Upper lobe of left lung (tissue), 6 donors: ENCODE data around the gene LACC1. TPM values are rescaled to one million over a fixed set of nuclear protein-coding genes. Genes with fewer than 3 reads are reported as not detected.
A peak's percentile ranks its signal among the peaks of the same experiment; 100 is the strongest.

Source experiments
- ATAC-seq, 2 donors: fragments of 200-7000 bp; cut with Tn5 transposase; one replicate each; pipeline ENCODE4 v1.9.1; 2022; ENCODE audit warnings: mild to moderate bottlenecking in 2 of 2, moderate library complexity in 2 of 2; ENCODE audit not compliant: low FRiP score in 2 of 2
- DNase-seq, 2 donors: peaks; one replicate each; pipeline ENCODE4 v3.0.0-alpha.2; 2019 to 2020
- H3K27ac ChIP-seq, 4 donors: fragments of 200-600 bp; sonication (generic); one replicate each; pipeline ENCODE4 v1.5.1; 2016 to 2019
- H3K27me3 ChIP-seq, 4 donors: fragments of 200-600 bp; sonication (generic); one replicate each; pipeline ENCODE4 v1.5.1; 2017 to 2019
- H3K36me3 ChIP-seq, 4 donors: fragments of 200-600 bp; sonication (generic); one replicate each; pipeline ENCODE4 v1.5.1; 2016 to 2019
- H3K4me1 ChIP-seq, 4 donors: fragments of 200-600 bp; sonication (generic); one replicate each; pipeline ENCODE4 v1.5.1; 2018 to 2019
- H3K4me3 ChIP-seq, 4 donors: fragments of 200-600 bp; sonication (generic); one replicate each; pipeline ENCODE4 v1.5.1; 2017 to 2019; ENCODE audit warnings: mild to moderate bottlenecking in 2 of 4, moderate library complexity in 1 of 4
- H3K9me3 ChIP-seq, 4 donors: fragments of 200-600 bp; sonication (generic); one replicate each; pipeline ENCODE4 v1.5.1; 2018 to 2019
- EP300 ChIP-seq, 4 donors: sonication (generic); formaldehyde crosslinking; IDR thresholded peaks; one replicate each; pipeline ENCODE4 v1.5.1; 2017; ENCODE audit warnings: antibody characterized with exemption in 4 of 4, control low read depth in 2 of 4
- POLR2A ChIP-seq, 4 donors: fragments of 450-650 bp; IDR thresholded peaks; one replicate each; pipeline ENCODE4 v1.5.1; 2016 to 2017; ENCODE audit warnings: antibody characterized with exemption in 4 of 4, mild to moderate bottlenecking in 2 of 4
- POLR2AphosphoS5 ChIP-seq, 2 donors: sonication (generic); formaldehyde crosslinking; IDR thresholded peaks; one replicate each; pipeline ENCODE4 v1.5.1; 2017; ENCODE audit warnings: antibody characterized with exemption in 2 of 2
- WGBS, 2 donors: methylation state at CpG; one replicate each; pipeline ENCODE4 v1.1.5; 2017 to 2018; 5-methylcytosine and 5-hydroxymethylcytosine counted together
- total RNA-seq, 6 donors: library from RNA; depleted of rRNA in 4 of 6; stranded (reverse); fragments of >200 nt in 4 of 6; gene quantifications; one replicate each; pipeline versions ENCODE4 v1.1.0 to v1.2.1, GENCODE V29; 2016 to 2021
- TF ChIP-seq, protein P1 (sequence below), 6 experiments: fragments of 450-650 bp in 4 of 6; fragments of 200-600 bp in 2 of 6; sonication (generic) in 2 of 6; IDR thresholded peaks; one replicate each; pipeline ENCODE4 v1.5.1; 2016 to 2019; ENCODE audit warnings: antibody characterized with exemption in 6 of 6
- donor health status: DM: no; HTN: no; CAD: no; lungs with moderate emphysema.
- donor health status: DM: no; HTN: yes; CAD: no; lungs with severe emphysema.

The LACC1 gene
- total RNA-seq, 6 donors from 2014 or later, result 1.6 to 18.9 (median 13.8) TPM

DNA sequence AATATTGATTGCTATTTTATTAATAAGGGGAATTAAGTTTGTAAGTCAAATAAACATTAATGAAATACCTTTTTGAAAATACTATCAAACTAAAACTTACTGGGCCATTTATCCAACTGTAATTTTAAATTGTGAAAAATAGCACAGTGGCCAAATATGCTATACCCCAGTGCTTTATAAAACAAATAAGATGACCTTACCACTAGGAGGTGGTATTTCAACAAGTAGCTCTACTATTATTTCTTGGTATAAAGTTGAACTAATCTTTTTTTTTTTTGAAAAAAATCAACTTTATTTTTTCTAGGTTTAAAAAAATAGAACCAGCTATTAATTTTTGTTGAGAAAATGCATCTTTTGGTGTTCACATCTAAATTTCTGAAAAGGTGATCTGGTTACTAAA lies 14.7 kb downstream of the LACC1 start:
- Histone ChIP-seq H3K36me3 (peaks cover 0 to 3% (median 0%) of the 10 kb centered on the region in 4 donors), H3K4me3 (no peak overlapping the region), H3K9me3 (no peaks in the 10 kb centered on the region), H3K4me1 (no peaks in the 10 kb centered on the region), H3K27me3 (no peaks in the 10 kb centered on the region), H3K27ac (no peak overlapping the region)
- ATAC-seq, result no peak
- no peak for TF ChIP-seq EP300 (IDR thresholded peaks at IDR 0.05)
- TF ChIP-seq, protein P1, sequence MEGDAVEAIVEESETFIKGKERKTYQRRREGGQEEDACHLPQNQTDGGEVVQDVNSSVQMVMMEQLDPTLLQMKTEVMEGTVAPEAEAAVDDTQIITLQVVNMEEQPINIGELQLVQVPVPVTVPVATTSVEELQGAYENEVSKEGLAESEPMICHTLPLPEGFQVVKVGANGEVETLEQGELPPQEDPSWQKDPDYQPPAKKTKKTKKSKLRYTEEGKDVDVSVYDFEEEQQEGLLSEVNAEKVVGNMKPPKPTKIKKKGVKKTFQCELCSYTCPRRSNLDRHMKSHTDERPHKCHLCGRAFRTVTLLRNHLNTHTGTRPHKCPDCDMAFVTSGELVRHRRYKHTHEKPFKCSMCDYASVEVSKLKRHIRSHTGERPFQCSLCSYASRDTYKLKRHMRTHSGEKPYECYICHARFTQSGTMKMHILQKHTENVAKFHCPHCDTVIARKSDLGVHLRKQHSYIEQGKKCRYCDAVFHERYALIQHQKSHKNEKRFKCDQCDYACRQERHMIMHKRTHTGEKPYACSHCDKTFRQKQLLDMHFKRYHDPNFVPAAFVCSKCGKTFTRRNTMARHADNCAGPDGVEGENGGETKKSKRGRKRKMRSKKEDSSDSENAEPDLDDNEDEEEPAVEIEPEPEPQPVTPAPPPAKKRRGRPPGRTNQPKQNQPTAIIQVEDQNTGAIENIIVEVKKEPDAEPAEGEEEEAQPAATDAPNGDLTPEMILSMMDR (IDR thresholded peaks at IDR 0.05), result no peak
- no peak for TF ChIP-seq POLR2A (IDR thresholded peaks at IDR 0.05)
- TF ChIP-seq POLR2AphosphoS5 (IDR thresholded peaks at IDR 0.05), result no peak
- no peak for DNase-seq

DNA sequence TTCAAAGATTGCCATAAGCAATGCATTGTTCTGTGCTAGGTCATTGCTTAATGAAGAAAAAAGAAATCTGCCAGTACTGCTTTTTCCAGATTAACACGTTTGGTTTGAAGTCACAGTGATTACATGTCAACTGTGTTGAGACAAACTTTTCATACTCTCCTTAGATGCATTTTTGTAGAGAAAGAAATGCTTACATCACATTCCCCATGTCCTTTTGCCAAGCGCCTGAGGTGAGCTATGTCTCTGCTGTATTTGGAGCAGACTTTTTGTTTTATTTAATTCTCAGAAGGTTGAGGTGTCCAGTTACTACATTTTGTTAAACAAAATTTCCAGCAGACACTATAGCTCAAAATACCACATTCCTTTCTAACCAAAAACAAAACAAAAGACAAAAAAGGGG lies 16.2 kb downstream of the LACC1 start:
- Histone ChIP-seq H3K27me3 (no peaks in the 10 kb centered on the region), H3K36me3 (no peaks in the 10 kb centered on the region), H3K4me3 (no peak overlapping the region), H3K4me1 (no peaks in the 10 kb centered on the region), H3K27ac (no peak overlapping the region), H3K9me3 (no peaks in the 10 kb centered on the region)
- TF ChIP-seq EP300 (IDR thresholded peaks at IDR 0.05), result no peak
- TF ChIP-seq POLR2A (IDR thresholded peaks at IDR 0.05), result no peak
- TF ChIP-seq POLR2AphosphoS5 (IDR thresholded peaks at IDR 0.05), result no peak
- TF ChIP-seq, protein P1 (IDR thresholded peaks at IDR 0.05), result no peak
- 67 to 78% methylated on average over 2 of the region's 2 CpGs for WGBS, 2 donors
- ATAC-seq, result no peak
- no peak for DNase-seq

DNA sequence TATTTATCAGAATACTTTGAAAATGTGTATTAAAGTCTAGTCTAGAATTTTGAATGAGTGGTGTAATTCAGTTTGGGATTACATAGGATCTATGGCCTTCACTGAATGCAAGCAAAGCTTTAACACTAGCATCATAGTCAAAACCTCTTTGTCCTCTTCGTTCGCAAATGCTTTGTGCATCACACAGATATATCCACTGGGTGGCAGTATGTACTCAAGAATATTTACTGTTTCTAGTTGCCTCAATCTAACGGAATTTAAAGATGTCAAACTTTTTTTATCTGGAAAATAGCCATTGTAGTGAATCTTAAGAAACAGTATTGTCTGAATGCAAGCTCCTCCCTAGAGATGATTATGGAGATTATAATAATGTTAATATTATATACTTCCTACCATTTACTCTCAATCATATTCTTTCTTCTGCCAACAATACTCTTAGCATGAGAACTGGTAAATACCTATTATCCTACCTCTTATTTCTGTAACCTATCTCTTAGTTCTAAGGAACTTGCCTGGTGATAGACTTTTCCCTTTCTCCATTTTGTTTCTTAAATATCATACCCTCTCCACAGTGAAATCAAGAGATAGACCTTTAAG lies 25.8 kb downstream of the LACC1 start:
- Histone ChIP-seq H3K27ac (no peak overlapping the region), H3K36me3 (no peaks in the 10 kb centered on the region), H3K4me3 (no peak overlapping the region), H3K9me3 (no peaks in the 10 kb centered on the region), H3K4me1 (no peaks in the 10 kb centered on the region), H3K27me3 (no peaks in the 10 kb centered on the region)
- DNase-seq, result no peak
- WGBS, 2 donors, result 0 to 2% methylated on average over 3 of the region's 3 CpGs
- ATAC-seq, result peak; percentile 59 to 82
- TF ChIP-seq, protein P1 (IDR thresholded peaks at IDR 0.05), result peak; percentile 70 to 89 (median 84)
- TF ChIP-seq POLR2AphosphoS5 (IDR thresholded peaks at IDR 0.05) (no peak), EP300 (IDR thresholded peaks at IDR 0.05) (no peak), POLR2A (IDR thresholded peaks at IDR 0.05) (no peak)

DNA sequence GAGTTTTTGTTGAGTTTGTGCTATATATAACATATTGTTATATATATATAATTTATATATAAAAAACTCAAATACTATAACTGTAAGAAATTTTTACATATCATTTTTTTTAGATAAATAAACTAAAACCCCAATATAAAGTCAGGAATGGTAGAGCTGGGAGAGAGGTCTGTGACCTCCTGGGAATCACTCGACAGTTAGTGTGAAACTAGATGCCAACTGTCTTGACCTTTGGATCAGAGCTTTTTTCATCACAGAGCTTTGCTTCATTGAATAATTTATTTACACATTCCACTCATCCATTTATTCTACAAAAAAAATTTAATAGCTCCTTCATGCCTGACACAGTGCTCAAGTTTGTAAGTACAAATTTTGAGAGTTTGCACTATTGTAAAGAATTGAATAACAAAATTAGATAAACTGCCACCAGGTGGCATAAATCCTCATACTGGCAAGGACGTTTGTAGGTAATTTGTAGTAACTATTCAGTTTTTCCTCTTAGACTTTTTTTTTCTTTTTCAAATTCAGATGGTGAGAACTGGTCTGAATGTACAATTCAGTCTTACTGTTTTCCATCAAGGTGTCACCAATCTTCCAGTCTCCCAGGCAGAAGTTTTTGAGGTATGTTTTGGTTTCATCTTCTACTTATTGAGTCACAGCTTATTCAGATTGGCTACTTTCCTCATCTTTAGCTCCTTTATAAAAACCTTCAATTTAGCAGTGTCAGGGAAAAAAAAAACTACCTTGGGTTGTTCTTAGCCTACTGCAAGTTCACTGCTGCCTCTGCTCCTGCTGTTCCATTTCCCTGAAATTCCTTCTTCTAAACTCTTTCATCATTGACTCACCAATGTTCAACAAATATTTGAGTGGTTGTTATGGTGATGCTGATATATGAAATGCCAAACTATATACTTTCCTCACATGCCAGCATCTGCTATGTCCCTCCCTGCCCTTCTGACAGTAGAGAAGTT lies 28.7 kb downstream of the LACC1 start:
- no peak overlapping the region for H3K4me3 ChIP-seq
- DNase-seq (no peak), ATAC-seq (no peak)
- H3K4me1 ChIP-seq, result no peaks in the 10 kb centered on the region
- no peaks in the 10 kb centered on the region for H3K27me3 ChIP-seq
- no peaks in the 10 kb centered on the region for H3K9me3 ChIP-seq
- 40 to 43% methylated on average over 2 of the region's 2 CpGs for WGBS, 2 donors
- no peak for TF ChIP-seq POLR2AphosphoS5 (IDR thresholded peaks at IDR 0.05)
- TF ChIP-seq, protein P1 (IDR thresholded peaks at IDR 0.05), result peak; percentile 18 to 62 (median 37)
- H3K36me3 ChIP-seq, result no peaks in the 10 kb centered on the region
- no peak overlapping the region for H3K27ac ChIP-seq
